ENCODE results near the gene FAM216B. TPM values are rescaled to one million over a fixed set of nuclear protein-coding genes. Genes with fewer than 3 reads are reported as not detected.
"Not testable (repeated sequence)": the region's sequence is repeated elsewhere in the genome, so short reads cannot be mapped to it uniquely, and the experiment has no call there.

Gene FAM216B
- total RNA-seq, 1 donor from 2014 or later, result not detected

DNA sequence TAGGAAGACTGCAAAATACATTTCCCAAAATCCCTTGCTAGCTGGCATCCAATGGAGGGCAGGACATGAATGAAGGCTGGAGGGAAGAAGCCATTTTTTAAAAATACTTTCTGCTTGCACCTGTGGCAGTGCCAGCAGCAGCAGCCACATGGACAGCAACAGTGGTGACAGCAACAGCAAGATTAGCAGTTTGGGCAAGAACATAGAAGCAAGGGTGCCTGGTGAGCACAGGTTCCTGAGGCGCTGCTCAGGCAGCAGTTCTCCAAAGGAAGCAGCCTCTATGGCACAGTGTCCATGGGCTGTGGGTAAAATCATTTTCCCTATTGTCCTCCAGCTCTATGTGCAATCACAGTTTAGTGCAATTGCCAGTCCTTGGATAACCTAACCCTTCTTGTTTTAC lies 1.3 kb upstream of the FAM216B start:
- no peak for DNase-seq (ENCODE audit: low read depth in 2 of 2)

DNA sequence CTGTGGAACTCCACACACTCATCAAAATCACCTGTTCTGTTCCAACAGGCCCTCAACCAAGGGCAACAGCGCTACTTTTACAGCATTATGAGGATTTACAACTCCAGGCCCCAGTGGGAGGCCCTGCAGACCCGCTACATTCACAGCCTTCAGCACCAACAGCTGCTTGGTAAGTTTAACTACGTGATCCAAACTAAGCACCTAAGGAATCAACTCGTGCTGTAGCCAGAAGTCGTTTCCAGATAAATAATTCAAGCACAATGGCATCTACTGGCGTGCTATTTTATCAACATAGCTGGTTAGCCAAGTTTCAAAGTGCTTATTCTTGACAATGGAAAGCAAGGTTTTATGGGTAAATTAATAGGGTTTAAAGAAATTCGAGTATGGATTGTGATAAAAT lies 5.3 kb downstream of the FAM216B start:
- DNase-seq (ENCODE audit: low read depth in 2 of 2), result no peak

DNA sequence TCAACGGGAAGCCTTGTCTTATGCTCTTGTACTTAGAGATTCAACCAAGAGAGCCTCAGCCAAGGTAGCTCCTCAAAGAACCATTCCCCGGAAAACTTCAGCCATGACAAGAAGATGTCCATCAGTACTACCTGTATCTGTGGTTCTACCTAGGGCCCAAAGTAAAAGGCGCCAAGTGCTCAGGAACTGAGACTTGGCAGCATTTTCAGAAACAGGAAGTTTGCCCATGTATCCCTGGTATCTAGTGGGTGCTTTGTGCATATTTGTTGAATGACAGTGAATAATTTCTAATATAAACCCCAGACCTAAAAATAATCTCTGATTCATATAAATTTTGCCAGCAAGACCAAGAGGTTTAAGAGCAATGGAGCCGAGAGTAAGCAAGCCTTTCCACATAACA lies 7.2 kb downstream of the FAM216B start:
- no peak for DNase-seq (ENCODE audit: low read depth in 2 of 2)

DNA sequence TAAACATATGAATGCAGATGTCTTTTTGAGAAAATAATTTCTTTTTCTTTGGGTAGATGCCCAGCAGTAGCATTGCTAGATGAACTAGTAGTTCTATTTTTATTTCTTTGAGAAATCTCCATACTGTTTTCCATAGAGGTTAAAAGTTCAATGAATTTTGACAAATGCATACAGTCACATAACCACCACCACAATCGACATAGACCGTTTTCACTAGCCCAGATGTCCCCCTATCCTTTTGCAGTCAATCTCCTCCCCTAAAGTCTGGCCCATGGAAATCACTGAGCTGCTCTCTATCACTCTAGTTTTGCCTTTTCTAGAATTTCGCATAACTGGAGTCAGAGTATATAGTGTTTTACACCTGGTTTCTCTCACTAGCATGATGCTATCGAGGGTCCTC lies 10.8 kb downstream of the FAM216B start:
- DNase-seq (ENCODE audit: low read depth in 2 of 2), result no peak

DNA sequence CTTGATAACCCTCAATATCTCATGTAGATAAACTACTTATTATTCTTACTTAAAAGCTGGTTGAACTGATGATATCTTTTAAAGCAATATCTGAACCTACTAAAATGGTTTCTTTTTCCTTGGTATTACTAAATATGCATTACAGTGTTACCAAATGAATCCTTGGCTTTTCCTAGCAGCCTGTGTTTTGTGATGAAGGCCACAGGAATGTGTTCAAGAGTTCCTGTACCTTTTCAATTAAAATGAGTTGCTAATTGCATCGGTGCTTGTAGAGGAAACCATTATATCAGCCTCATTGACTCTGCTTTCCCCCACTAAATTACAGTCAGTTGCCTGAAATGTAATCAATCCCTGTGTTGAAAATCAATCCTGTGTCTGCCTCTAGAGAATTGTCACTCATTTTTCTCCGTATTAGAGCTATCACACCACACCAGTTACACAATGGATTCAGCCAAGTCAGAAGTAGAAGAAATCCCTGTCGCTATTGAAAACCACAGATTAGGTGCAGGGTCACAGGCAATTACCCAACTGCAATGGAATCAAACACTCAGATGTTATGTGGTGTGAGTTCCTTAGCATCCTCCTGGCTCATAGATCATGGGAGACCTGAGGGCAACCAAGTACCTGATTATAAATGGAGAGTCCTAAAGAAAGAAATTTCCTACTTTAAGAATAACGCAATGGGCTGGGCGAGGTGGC lies 13.3 kb downstream of the FAM216B start:
- DNase-seq (ENCODE audit: low read depth in 2 of 2), result no peak

DNA sequence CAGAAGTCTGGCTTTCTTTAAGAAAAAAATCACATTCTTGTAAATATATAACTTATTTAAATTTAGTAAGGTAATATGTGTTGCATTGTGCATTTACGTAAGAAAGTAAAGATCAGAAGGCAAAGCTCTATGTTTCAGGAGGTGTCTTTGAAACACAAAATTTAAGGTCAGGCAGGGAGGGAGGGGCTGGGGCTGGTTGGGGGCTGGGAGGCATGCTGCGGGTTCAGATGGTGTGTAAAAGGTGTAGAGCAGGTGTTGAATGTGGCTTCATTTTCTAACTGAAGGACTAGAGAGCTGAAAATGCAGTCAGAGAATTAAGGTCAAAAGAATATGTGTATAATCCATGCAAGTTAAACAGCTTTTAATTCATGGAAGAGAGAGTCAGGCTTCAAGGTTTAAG lies 14.3 kb downstream of the FAM216B start:
- DNase-seq (ENCODE audit: low read depth in 2 of 2), result no peak

DNA sequence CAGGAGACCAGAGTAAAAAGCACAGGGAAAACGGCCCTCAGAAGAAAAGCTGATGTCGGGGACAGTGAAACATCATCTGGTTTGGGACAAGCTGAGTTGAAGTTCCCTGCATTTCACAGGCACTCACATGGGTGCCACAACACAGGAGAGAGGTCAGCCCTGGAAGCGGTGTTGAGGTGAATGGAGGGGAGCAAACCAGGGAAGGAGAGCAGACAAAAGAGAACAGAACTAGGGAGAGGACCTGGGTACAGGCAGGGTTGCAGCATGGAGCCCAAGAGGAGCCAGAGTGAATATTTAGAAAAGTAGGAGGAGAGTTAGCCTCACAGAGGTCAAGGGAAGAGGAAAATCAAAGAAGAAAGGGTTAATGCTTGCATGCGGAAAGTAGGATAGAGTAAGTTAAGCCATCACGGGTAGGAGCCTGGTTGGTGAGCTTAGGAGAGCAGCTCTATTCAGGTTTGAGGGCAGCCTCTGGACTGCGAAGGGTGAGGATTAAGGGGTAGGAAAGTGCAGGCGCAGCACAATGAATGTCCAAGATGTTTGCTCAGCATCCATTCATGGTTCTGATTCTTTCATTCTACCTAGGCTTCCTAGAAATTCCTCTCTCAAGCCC lies 15.5 kb downstream of the FAM216B start:
- DNase-seq (ENCODE audit: low read depth in 2 of 2), result no peak

DNA sequence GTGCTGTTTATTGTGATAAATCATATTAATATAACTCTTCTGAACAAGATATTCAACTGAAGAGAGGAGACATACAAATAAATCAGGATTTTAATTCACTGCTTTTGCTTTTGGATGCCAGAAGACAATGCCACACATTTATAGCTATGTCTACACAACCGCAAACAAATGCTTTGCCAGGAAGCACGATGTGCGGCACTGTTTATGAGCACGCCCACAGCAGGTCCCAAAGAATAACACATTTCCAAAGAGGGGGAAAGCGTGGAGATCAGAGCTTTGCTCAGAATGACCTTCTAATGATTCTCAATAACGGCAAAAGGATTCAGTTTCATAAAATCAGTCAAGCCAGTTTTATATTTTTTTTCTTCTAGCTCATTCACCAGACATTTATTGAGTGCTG lies 16.7 kb downstream of the FAM216B start:
- DNase-seq (ENCODE audit: low read depth in 2 of 2), result no peak

DNA sequence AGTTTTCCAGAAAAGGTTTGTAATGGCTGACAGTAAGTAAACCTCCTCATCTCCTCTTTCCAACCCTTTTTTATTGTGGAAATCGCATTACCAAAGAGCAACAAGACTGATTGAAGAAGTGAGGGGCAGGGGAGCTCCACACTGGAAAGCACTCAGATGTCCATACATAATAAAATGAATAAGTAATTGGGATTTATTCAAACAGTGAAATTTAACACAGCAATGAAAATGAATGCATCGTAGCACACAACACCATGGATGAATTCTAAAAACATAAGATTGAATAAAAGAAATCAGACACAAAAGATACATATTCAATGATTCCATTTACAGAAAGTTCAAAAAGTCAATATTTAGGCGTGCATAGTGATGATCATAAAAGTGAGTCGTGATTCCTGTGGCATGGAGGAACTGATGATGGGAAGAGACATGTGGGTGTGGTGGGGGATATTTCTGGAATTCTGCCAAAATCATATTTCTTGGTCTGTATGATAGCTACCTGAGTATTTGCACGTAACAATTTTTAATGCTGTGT lies 18.8 kb downstream of the FAM216B start:
- DNase-seq (ENCODE audit: low read depth in 2 of 2), result no peak

DNA sequence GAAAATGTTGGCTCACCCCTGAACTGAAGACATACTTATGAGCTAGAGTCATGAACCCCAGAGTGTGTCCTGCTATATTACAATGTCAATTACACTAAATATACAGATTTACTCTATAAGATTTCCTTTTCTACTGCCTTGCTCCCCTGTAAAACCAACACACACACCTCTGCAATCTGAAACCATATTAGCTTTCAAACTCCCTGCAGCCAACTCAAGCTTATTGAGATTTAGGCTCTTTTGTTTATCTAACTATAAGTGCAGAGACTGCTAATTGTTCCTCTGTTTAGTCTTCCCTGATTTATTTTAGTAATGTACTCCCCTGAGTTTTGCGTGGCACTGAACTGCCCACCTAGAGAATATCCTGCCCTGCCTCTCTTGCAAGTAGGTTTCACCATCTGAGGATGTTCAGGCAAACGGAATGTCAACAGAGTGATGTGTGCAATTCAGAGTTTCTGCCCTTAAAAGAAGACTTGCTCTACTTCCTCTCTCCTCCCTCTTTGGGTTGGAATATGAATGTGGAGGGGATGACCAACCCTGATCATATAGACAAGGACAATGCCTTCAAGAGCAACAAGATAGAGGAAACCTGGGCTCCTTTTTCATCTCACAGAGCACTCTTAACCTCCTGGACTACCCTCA lies 22.3 kb downstream of the FAM216B start:
- DNase-seq (ENCODE audit: low read depth in 2 of 2), result no peak

DNA sequence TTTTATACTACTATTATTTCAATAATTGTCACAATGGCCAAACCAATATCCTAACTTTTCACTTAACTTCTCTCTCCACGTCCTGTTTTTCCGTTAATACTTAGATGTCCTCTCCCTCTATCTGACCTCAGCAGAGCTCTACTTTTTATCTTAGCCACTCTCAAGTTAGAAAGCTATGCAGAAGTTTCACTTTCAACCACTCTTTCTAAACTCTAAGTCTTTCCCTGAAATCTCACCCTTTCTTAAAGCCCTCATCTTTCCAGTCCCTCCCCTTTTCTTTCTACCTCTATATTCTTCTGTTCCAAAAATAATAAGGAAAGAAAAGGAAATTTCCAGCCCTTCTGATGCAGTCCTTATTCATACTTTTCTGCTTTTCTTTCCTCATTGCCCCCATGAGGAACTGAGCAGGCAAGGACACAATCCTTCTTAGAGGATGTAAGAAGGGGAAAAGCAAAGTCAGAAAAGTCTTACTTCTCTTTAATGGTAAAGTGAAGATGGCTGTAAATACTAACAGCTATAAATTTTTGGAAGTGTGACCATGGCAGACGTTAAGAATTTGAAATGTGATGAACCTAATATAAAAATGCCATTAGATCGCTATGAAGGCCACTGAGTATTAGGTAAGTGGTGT lies 23.0 kb downstream of the FAM216B start:
- no peak for DNase-seq (ENCODE audit: low read depth in 2 of 2)

DNA sequence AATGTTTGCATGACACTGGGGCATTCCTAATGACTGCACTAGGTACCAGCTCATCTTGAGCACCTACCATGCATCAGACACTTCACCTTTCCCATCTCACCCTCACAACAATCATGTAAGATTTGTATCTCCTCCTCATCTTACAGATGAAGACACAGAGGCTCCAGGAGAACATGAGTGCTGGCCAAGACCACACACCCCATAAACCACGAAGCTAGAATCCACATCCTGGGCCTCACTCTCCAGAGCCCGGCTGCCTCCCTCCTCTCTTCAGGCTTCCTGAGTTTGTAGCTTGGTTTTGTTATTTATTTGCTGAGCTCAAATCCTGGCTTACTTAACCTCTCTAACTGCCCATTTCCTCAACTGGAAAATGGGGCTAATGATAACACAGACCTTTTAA lies 25.9 kb downstream of the FAM216B start:
- no peak for DNase-seq (ENCODE audit: low read depth in 2 of 2)

DNA sequence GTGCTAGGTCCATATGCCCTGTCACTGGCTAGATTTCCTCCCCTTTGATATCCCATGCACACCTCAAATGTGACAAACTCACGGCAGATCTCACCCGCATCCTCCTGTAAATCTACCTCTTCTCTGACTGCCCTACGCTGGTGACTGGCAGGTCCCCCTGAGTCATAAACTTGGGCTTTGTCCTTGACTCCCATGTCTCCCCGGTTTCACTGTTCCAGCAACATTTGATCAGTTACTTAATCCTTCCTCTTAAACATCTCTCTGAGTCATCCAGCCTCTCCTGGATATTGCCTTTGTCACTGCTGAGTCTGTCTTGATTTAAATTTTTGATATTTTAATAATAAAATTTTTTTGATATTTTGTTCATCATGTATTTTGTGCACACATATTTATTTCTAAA lies 26.5 kb downstream of the FAM216B start:
- no peak for DNase-seq (ENCODE audit: low read depth in 2 of 2)

DNA sequence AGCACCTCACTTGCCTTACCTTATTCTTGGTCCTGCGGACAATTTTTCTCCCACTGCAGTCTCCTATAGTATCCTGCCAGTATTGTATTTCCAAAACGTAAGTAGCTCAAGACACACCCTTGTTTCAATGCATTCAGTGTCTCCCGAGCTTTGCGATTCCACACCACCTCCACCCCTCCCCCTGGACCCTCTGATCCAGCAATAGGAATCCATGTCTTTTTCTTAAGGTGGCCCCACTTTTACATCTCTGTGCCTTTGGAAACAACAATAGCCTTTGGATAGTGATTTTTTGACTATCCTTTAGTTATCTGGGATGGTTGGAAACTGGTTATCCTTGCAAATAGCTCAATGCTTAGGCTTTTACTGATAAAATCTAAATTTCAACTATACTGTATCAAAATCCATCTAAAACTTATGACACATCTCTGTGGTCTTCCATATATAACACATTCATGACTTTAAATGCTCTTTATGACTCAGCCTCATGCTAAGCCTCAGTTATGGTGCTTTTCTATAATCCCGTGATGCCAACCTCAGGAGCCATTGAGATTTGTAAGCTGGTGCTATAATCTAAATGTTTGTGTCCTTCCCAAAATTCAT lies 27.1 kb downstream of the FAM216B start:
- no peak for DNase-seq (ENCODE audit: low read depth in 2 of 2)

DNA sequence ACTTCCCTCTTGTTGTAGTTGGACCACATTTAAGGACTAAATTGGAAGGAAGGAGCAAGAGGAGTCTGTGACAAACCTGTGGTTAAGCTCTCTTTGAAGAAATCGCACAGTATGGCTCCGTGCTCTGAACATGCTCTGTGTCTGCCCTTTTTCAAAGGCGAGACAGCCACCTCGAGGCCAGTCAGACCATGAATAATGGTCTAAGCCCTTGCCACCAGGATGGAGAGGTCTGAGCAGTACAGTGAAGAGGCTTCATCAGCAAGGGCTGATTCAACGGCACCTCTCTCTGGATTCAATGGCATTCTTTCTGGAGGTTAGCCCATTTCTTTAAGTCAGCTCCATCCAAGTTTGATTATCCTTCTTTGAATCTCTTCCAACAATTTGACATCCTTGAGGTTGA lies 30.9 kb downstream of the FAM216B start:
- DNase-seq (ENCODE audit: low read depth in 2 of 2), result no peak

DNA sequence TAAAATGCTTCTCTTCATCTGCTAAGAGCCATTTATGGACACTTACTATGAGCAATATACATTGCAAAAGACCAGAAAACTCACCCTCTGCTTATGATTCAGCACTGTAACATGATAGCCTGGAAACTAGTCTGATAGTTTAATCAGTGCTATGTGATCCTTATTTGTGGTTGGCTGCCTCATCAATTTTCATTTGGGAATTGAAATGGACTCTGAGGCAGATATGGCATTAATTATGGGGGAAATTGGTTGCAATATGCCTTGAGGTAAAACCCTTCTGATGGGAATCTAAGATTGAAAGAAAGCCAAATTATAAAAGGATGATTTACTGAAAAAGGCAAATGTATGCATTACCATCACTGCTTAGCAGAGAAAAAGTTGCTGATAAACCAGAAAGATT lies 33.5 kb downstream of the FAM216B start:
- DNase-seq (ENCODE audit: low read depth in 2 of 2), result no peak

DNA sequence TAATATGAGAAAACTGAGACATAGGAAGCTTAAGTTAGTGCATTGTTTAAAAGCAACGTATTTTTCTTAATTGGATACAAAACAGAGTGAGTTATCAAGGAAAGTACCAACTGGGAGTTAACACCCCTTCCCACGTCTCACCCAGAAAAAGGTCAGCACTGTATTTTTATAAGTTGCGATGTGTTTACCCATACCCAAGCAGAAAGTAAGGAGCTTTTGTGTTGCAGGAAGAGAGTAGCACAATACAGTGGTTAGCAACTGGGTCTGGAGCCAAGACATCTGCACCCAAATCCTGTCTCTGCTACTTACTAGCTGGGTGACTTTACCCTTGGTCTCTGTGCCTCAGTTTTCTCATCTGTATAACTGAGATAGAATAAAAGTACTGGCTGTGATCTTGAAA lies 34.3 kb downstream of the FAM216B start:
- peak in 1 of 2 donors; percentile 2 for DNase-seq (ENCODE audit: low read depth in 2 of 2)

DNA sequence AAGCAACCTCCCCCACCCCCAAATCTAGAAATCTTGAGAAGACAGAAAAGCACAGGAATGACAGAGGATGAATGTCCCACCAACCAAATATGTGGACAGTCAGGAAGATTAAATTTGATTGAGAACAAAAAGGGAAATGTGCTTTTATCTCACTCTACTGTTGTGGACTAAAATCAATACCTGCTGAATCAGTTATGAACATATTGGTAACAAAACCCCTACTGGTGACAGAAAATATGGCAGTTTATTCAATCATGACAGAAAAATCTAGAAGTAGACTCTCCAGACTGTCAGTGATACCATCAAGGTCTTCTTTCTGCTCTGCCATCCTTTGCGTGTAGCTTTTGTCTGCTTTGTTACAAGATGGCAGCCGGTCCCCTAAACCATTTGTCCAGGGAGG lies 35.2 kb downstream of the FAM216B start:
- DNase-seq (ENCODE audit: low read depth in 2 of 2), result no peak

DNA sequence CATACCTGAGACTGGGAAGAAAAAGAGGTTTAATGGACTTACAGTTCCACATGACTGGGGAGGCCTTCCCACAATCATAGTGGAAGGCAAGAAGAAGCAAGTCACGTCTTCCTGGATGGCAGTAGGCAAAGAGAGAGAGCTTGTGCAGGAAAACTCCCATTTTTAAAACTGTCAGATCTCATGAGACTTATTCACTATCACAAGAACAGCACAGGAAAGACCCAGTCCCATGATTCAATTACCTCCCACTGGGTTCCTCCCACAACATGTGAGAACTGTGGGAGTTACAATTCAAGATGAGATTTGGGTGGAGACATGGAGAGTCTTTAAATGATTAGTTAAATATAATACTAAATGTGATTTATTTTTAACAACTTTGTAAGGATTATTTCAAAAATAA lies 38.3 kb downstream of the FAM216B start:
- DNase-seq (ENCODE audit: low read depth in 2 of 2), result not testable (repeated sequence)

DNA sequence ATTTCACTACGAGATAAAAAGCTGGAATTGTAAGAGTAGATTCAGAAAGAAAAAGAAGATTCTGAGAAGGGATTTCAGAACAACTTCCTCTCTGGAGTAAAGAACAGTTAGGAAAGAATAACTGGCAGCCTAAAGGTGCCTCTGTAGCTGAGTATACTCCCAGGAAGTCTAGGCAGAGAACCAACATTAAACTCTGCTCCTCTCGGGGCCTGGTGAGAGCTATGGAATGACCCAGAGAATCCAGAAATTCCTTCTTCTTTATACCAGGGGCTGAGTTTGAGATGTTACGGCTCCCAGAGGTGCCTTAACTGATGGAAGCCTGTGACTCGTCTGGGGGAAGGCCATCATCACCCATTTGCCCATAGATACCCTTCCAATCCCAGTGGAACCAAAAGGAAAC lies 39.1 kb downstream of the FAM216B start:
- no peak for DNase-seq (ENCODE audit: low read depth in 2 of 2)

DNA sequence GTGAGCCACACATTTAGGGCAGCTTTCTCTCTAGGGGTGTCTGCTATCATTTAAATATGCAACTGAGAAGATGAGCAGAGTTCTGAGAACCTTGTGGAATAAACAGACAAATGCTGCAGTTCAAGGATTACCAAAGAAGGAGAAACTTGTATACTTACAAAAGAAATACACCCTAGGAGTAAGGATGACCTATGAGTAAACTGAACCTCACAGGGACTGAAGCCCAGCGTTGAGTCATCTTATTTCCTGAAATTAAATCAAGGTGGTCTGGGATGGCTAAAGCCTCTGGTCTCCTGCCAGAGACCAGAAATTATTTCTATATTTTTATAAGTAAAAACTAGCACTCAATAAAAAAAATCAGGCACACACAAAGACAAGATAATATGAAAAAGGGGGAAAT lies 40.1 kb downstream of the FAM216B start:
- DNase-seq (ENCODE audit: low read depth in 2 of 2), result peak in 1 of 2 donors; percentile 55

All from dermis microvascular lymphatic vessel endothelial cell (primary cell).